Measurements from ENCODE around the gene RRP15.

RRP15 gene, protein sequence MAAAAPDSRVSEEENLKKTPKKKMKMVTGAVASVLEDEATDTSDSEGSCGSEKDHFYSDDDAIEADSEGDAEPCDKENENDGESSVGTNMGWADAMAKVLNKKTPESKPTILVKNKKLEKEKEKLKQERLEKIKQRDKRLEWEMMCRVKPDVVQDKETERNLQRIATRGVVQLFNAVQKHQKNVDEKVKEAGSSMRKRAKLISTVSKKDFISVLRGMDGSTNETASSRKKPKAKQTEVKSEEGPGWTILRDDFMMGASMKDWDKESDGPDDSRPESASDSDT

DNA sequence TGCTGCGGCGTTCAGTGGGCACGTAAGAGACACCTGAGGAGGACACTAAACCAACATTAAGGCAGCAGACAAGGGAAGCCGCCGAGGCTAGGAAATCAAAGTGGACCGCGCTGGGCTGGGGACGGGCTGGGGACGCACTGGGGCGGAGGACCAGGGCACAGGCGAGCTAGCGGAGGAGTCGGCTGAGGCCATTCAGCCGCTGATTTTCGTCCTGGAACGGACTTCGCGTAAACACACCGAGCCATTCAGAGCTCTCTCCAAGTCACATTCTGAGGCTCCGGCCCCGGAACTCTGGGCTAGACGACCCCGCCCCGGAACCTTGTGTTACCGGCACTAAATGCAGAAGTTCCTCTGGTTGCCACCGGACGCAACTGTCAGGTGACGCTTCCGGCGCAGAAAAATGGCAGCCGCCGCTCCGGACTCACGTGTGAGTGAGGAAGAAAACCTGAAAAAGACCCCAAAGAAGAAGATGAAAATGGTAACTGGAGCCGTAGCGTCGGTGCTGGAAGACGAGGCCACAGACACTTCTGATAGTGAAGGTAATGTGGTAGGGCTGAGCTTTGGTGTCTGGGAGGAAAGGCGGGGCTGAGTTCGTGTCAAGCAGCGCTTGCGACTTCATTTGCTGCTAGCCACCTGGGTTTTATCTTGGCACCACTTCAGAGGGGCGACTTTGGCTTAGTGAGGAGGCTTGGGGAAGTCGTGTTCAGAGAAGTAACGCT, at the start of gene RRP15:
Gene RRP15 (plus strand): TSS at position 377 of the 719 bp plus-strand sequence. CDS start 24 bp downstream, at position 401.
- in situ Hi-C loops (cut with HindIII; ENCODE audit: low pct_ligation_motif_present, low sequenced_read_pairs), result no loop called here
- Histone ChIP-seq H3K27ac (peak within 1 kb of the TSS; percentile 71), H3K27me3 (replicated peaks) (no peaks in the 10 kb centered on the region), H3K36me3 (replicated peaks) (no peaks in the 10 kb centered on the region), H3K4me3 (ENCODE audit: low read depth, low read length) (peak within 1 kb of the TSS; percentile 98)
- TF ChIP-seq, protein P1, sequence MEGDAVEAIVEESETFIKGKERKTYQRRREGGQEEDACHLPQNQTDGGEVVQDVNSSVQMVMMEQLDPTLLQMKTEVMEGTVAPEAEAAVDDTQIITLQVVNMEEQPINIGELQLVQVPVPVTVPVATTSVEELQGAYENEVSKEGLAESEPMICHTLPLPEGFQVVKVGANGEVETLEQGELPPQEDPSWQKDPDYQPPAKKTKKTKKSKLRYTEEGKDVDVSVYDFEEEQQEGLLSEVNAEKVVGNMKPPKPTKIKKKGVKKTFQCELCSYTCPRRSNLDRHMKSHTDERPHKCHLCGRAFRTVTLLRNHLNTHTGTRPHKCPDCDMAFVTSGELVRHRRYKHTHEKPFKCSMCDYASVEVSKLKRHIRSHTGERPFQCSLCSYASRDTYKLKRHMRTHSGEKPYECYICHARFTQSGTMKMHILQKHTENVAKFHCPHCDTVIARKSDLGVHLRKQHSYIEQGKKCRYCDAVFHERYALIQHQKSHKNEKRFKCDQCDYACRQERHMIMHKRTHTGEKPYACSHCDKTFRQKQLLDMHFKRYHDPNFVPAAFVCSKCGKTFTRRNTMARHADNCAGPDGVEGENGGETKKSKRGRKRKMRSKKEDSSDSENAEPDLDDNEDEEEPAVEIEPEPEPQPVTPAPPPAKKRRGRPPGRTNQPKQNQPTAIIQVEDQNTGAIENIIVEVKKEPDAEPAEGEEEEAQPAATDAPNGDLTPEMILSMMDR (IDR thresholded peaks at IDR 0.05; ENCODE audit: low read depth, low read length, missing control alignments), result no peak
- peak; percentile 86 for DNase-seq

DNA sequence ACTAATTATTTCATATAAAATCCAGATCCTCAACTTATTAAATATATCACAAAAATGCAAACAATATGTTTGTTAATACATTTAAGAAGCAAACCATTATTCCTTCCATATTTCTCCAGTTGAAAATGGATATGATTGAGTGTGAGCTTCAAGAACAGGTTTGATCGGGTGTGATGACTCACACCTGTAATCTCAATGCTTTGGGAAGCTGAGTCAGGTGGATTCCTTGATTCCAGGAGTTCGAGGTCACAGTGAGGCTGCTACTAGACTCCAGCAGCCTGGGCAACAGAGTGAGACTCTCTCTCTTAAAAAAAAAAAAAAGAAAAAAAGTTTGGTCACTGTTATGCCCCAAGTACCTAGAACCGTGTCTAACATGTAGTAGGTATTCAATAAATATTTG, 42.9 kb upstream of the RRP15 start:
- H3K36me3 ChIP-seq (replicated peaks), result no peaks in the 10 kb centered on the region
- H3K27ac ChIP-seq, result no peak overlapping the region
- TF ChIP-seq, protein P1 (IDR thresholded peaks at IDR 0.05; ENCODE audit: low read depth, low read length, missing control alignments), result no peak
- no peak for DNase-seq
- no peak overlapping the region for H3K4me3 ChIP-seq (ENCODE audit: low read depth, low read length)
- in situ Hi-C loops (cut with HindIII; ENCODE audit: low pct_ligation_motif_present, low sequenced_read_pairs), result no loop called here
- no peaks in the 10 kb centered on the region for H3K27me3 ChIP-seq (replicated peaks)

DNA sequence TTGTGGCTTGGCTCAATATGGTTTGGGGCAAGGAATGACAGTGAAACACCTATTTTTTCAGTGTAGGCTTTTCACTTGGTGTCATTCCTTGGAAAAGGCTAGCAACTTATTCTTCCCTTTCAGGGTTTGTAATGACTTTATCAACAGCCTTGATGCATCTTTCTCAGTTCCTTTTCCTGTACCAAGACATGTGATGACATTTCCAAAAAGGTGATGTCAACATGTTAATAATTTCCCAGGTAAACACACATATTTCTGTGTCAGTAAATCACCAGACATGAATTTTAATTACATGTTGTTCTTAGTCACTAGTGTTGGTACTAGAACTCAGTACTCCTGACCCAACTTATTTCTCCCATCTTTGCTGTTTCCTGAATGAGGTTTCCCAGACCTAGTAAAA, 37.8 kb upstream of the RRP15 start:
- Histone ChIP-seq H3K27me3 (replicated peaks) (peaks cover under 1% of the 10 kb centered on the region), H3K27ac (no peak overlapping the region), H3K36me3 (replicated peaks) (no peaks in the 10 kb centered on the region), H3K4me3 (ENCODE audit: low read depth, low read length) (no peak overlapping the region)
- no peak for DNase-seq
- in situ Hi-C loops (cut with HindIII; ENCODE audit: low pct_ligation_motif_present, low sequenced_read_pairs), result no loop called here
- TF ChIP-seq, protein P1 (IDR thresholded peaks at IDR 0.05; ENCODE audit: low read depth, low read length, missing control alignments), result no peak

DNA sequence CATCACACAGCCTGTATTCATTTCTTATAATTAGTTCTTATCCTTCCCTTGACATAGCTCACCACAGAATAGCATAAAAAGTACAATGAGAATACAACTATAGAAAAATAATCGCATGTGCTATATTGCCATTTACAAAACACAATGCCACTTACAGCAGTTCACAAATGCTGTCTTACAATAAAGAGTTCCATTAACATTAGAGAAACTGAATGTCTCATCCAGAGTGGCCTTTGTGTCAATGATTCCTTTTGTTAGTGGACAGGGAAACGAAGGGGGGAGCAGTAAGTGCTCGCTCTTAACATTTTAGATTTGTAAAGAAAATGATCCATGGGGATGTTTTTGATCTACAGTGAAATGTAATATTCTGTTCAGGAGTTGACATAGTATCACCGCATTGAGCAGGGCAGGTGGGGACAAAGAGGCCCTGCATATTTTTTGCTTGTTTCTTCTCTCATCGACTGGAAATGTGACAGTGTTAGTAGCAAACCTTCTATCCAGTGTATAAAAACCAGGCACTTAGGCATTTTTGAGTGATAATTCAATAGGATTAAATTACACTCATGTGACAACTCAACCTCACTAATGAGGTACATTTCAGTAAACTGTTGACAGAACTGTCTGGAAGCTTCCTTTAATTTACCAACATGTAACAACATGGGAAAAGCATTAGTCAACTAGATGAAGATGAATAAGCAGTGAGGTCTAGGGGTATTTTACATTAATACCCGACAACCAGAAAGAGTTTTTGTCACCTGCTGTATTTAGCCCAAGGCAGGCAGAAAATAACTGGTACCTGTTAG, 35.6 kb upstream of the RRP15 start:
- H3K4me3 ChIP-seq (ENCODE audit: low read depth, low read length), result no peak overlapping the region
- TF ChIP-seq, protein P1 (IDR thresholded peaks at IDR 0.05; ENCODE audit: low read depth, low read length, missing control alignments), result no peak
- no peaks in the 10 kb centered on the region for H3K36me3 ChIP-seq (replicated peaks)
- in situ Hi-C loops (cut with HindIII; ENCODE audit: low pct_ligation_motif_present, low sequenced_read_pairs), result no loop called here
- peaks cover 3% of the 10 kb centered on the region for H3K27me3 ChIP-seq (replicated peaks)
- H3K27ac ChIP-seq, result no peak overlapping the region
- no peak for DNase-seq

DNA sequence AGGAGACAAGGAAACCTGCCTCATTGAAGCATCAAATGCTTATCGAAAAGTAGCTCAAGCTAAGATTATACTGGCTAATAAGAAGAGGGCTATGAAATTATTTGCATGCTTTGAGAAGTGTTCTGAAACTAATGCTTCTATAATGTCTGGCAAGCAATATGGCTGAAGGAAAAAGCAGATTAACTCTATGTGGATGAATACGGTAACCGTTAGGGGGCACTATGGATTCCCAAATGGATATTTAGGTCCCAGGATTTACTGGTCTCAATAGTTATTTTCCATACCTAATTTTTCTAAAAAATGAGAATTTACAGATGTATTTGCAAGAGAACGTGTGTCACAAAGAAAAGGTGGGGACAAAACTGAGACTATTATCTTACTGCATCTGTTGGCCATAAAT, 34.6 kb upstream of the RRP15 start:
- no peaks in the 10 kb centered on the region for H3K36me3 ChIP-seq (replicated peaks)
- H3K27ac ChIP-seq, result no peak overlapping the region
- TF ChIP-seq, protein P1 (IDR thresholded peaks at IDR 0.05; ENCODE audit: low read depth, low read length, missing control alignments), result no peak
- in situ Hi-C loops (cut with HindIII; ENCODE audit: low pct_ligation_motif_present, low sequenced_read_pairs), result no loop called here
- peaks cover 3% of the 10 kb centered on the region for H3K27me3 ChIP-seq (replicated peaks)
- no peak overlapping the region for H3K4me3 ChIP-seq (ENCODE audit: low read depth, low read length)
- DNase-seq, result no peak
